Endothelial cell of umbilical vein (primary cell): Measurements from ENCODE around the gene C17orf75.

Experiments
- EZH2 ChIP-seq: IDR thresholded peaks from 2 replicates; pipeline ENCODE4 v1.6.1; 2012; ENCODE audit warnings: borderline replicate concordance, low read depth, mild to moderate bottlenecking, moderate library complexity, low read length, inconsistent platforms; ENCODE audit not compliant: severe bottlenecking
- POLR2A ChIP-seq: IDR thresholded peaks from 2 replicates; pipeline ENCODE4 v1.6.1; 2012; ENCODE audit warnings: low read depth, mild to moderate bottlenecking, control low read depth, low read length
- TF ChIP-seq, protein P1 (sequence below), 2 donors: IDR thresholded peaks; 1 replicate in 1 of 2; 2 replicates in 1 of 2; pipeline ENCODE4 v1.5.1; 2011; ENCODE audit warnings: low read length in 2 of 2, mild to moderate bottlenecking in 2 of 2, moderate library complexity in 2 of 2, control low read depth in 1 of 2, inconsistent platforms in 1 of 2, low read depth in 1 of 2; ENCODE audit not compliant: insufficient read depth in 1 of 2; ENCODE audit errors: extremely low read depth in 1 of 2

DNA sequence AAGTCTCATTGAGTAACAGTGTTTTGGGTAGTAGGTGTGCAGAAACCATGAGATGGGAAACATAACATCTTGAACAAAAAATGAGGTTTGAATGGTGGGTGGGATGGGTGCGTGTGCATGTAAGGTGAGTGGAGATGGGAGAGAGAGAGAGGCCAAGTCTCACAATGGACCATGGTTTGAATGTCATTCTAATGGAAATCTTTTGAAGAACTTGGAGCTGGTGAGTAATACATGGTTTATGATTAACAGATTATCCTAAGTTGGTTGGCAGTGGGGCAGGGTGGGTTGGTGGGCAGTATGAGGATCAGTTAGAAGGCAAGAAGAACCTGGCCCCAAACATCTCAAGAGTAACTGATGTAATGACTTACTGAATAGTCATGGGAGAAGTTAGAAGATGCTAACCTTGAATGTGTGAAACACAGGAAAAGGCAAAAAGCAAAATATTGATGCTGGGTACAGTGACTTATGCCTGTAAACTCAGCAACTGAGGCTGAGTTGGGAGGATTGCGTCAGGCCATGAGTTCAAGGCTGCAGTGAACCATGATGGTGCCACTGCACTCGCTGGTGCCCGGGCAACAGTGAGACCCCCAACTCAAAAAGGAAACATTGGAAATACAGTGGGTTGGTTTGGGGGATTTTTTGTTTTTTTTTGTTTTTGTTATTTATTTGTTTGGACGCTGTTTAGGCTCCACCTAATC is 40.7 kb upstream of the C17orf75 start:
- TF ChIP-seq EZH2: no peak
- TF ChIP-seq, protein P1, sequence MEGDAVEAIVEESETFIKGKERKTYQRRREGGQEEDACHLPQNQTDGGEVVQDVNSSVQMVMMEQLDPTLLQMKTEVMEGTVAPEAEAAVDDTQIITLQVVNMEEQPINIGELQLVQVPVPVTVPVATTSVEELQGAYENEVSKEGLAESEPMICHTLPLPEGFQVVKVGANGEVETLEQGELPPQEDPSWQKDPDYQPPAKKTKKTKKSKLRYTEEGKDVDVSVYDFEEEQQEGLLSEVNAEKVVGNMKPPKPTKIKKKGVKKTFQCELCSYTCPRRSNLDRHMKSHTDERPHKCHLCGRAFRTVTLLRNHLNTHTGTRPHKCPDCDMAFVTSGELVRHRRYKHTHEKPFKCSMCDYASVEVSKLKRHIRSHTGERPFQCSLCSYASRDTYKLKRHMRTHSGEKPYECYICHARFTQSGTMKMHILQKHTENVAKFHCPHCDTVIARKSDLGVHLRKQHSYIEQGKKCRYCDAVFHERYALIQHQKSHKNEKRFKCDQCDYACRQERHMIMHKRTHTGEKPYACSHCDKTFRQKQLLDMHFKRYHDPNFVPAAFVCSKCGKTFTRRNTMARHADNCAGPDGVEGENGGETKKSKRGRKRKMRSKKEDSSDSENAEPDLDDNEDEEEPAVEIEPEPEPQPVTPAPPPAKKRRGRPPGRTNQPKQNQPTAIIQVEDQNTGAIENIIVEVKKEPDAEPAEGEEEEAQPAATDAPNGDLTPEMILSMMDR (IDR thresholded peaks at IDR 0.05; ENCODE audit: extremely low read depth in 1 of 2, insufficient read depth in 1 of 2, low read depth in 1 of 2, low read length in 2 of 2): no peak
- TF ChIP-seq POLR2A: peak; percentile 0
